ENCODE results near the gene LSAMP. TPM values are rescaled to one million over a fixed set of nuclear protein-coding genes. Genes with fewer than 3 reads are reported as not detected.

The LSAMP gene
- total RNA-seq, 1 donor from 2014 or later: 18.0 TPM

DNA sequence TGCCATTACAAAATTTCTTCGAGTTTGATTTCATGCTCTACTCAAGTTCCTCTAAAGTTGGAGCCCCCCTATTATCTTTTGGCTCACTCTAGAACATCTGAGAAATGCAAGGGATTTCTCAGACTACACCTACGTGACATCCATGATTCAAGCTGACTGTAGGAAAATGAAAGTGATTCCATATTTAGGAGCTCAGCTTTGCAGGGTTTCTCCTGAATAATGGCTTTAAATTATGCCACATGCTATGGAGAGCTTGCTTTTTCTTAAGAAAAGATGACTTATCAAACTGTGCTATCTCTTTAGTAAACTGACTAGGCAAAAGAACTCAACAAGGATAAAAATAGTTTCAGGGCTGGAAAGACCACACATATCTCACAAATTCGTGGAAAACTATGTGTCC lies 292.1 kb downstream of the LSAMP start:
- Histone ChIP-seq H3K4me3 (no peak overlapping the region), H2AFZ (replicated peaks) (no peak overlapping the region), H4K20me1 (ENCODE audit: low read depth) (no peaks in the 10 kb centered on the region), H3K9me3 (ENCODE audit: low read depth) (no peaks in the 10 kb centered on the region), H3F3A (ENCODE audit: low read depth) (peaks cover 11% of the 10 kb centered on the region), H3K36me3 (no peaks in the 10 kb centered on the region), H3K9ac (no peak overlapping the region), H3K79me2 (ENCODE audit: low read depth) (no peaks in the 10 kb centered on the region), H3K27ac (no peak overlapping the region), H3K27me3 (no peaks in the 10 kb centered on the region), H3K4me2 (no peak overlapping the region), H3K4me1 (peaks cover 30% of the 10 kb centered on the region)
- H3K27me3 Mint-ChIP-seq (ENCODE audit: insufficient read depth, low read depth): no peaks in the 10 kb centered on the region
- TF ChIP-seq EZH2phosphoT487 (IDR thresholded peaks at IDR 0.05): no peak
- no peak for TF ChIP-seq CTCF (IDR thresholded peaks at IDR 0.05)
- TF ChIP-seq EZH2 (IDR thresholded peaks at IDR 0.05): no peak
- H3K9me3 Mint-ChIP-seq: no peaks in the 10 kb centered on the region
- peaks cover 53% of the 10 kb centered on the region for H3K4me1 Mint-ChIP-seq
- no peak for DNase-seq (ENCODE audit: low spot score)
- H3K4me3 Mint-ChIP-seq: no peak overlapping the region
- H3K36me3 Mint-ChIP-seq: no peaks in the 10 kb centered on the region
- H3K27ac Mint-ChIP-seq: no peak overlapping the region

GRCh38 chr3:116150655-116151167 lies 294.6 kb downstream of the LSAMP start:
- H3K27ac Mint-ChIP-seq: no peak overlapping the region

DNA sequence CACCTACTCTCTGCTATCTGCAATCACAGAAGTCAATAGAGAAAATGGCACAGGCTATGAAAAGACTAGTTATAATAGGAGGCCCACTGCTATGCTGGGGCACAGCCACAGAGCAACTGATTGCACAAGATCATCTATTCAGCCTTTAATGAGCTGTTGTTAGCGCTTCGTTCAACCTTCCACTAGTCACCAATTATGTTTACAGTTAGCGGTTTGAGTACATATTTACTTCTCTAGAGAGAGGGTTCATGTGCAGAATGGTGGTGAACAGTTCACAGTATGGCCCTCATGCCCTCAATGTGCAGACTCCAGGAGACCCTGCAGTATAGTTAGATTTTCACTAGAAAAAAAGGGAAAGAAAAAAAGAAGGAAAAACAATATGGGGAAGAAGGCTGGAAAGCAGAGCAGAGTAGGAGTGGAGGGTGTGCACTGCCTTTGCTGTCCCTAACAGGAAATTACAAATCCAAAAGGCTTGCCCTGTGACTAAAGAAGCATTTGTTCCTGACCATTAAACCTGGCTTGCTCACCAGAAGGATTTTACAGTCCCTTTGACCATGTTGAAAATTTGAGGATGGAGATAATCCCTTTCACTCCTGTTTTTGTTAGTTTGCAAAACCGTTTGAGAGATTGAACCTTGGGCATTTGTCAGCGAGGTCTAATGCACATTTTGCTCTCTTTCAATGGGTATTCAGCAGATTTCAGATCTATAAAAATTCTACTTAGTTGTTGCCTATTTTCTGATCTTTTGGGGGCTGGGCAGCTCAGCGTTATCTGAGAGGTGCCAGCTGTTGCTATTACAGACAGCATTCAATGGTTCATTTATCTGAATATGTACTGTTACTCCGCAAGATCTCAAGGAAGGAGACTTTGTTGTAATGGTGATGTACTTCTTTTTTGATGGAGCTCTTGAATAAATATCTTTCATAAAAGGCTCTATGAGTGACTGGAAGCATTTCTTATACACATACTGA lies 296.1 kb downstream of the LSAMP start:
- no peaks in the 10 kb centered on the region for H3K27me3 Mint-ChIP-seq (ENCODE audit: insufficient read depth, low read depth)
- Histone ChIP-seq H3K9me3 (ENCODE audit: low read depth) (peaks cover 9% of the 10 kb centered on the region), H3K4me1 (peaks cover 20% of the 10 kb centered on the region), H3K4me2 (peak overlapping the region; percentile 10), H3F3A (ENCODE audit: low read depth) (peaks cover 11% of the 10 kb centered on the region), H2AFZ (replicated peaks) (no peak overlapping the region), H4K20me1 (ENCODE audit: low read depth) (no peaks in the 10 kb centered on the region), H3K27ac (no peak overlapping the region), H3K9ac (no peak overlapping the region), H3K79me2 (ENCODE audit: low read depth) (no peaks in the 10 kb centered on the region), H3K27me3 (no peaks in the 10 kb centered on the region), H3K4me3 (no peak overlapping the region), H3K36me3 (no peaks in the 10 kb centered on the region)
- TF ChIP-seq CTCF (IDR thresholded peaks at IDR 0.05) (no peak), EZH2 (IDR thresholded peaks at IDR 0.05) (no peak), EZH2phosphoT487 (IDR thresholded peaks at IDR 0.05) (no peak)
- H3K27ac Mint-ChIP-seq: peak overlapping the region; percentile 10
- H3K36me3 Mint-ChIP-seq: peaks cover 6% of the 10 kb centered on the region
- no peak overlapping the region for H3K4me3 Mint-ChIP-seq
- H3K4me1 Mint-ChIP-seq: peaks cover 31% of the 10 kb centered on the region
- H3K9me3 Mint-ChIP-seq: peaks cover 18% of the 10 kb centered on the region
- peak; percentile 11 for DNase-seq (ENCODE audit: low spot score)

More at GRCh38 chr3:116150655-116151167, 294.6 kb downstream of the LSAMP start:
- no peak overlapping the region for H2AFZ ChIP-seq (replicated peaks)
- H3K4me3 Mint-ChIP-seq: no peak overlapping the region
- peaks cover 27% of the 10 kb centered on the region for H3K4me1 ChIP-seq
- no peaks in the 10 kb centered on the region for H3K36me3 ChIP-seq
- H4K20me1 ChIP-seq (ENCODE audit: low read depth): no peaks in the 10 kb centered on the region
- no peaks in the 10 kb centered on the region for H3K79me2 ChIP-seq (ENCODE audit: low read depth)
- no peak overlapping the region for H3K4me3 ChIP-seq
- no peak for TF ChIP-seq EZH2phosphoT487 (IDR thresholded peaks at IDR 0.05)
- no peak for TF ChIP-seq EZH2 (IDR thresholded peaks at IDR 0.05)
- TF ChIP-seq CTCF (IDR thresholded peaks at IDR 0.05): no peak
- H3K27me3 ChIP-seq: no peaks in the 10 kb centered on the region
- H3F3A ChIP-seq (ENCODE audit: low read depth): peaks cover 11% of the 10 kb centered on the region
- H3K36me3 Mint-ChIP-seq: peaks cover 6% of the 10 kb centered on the region
- H3K4me2 ChIP-seq: no peak overlapping the region
- peaks cover 43% of the 10 kb centered on the region for H3K4me1 Mint-ChIP-seq
- peaks cover 13% of the 10 kb centered on the region for H3K9me3 Mint-ChIP-seq
- no peaks in the 10 kb centered on the region for H3K27me3 Mint-ChIP-seq (ENCODE audit: insufficient read depth, low read depth)
- DNase-seq (ENCODE audit: low spot score): no peak
- no peak overlapping the region for H3K27ac ChIP-seq
- H3K9ac ChIP-seq: no peak overlapping the region
- H3K9me3 ChIP-seq (ENCODE audit: low read depth): no peaks in the 10 kb centered on the region

Data from neural progenitor cell (in vitro differentiated cells).